Neuronal stem cell (in vitro differentiated cells): ENCODE results near the gene KCNK4.

Experiments used
- DNase-seq: peaks from one replicate; pipeline ENCODE4 v3.0.0-alpha.2; 2013; ENCODE audit warnings: low spot score
- H2AFZ ChIP-seq: one replicate; pipeline ENCODE4 v1.6.1; 2013; ENCODE audit warnings: mild to moderate bottlenecking, low read length, inconsistent platforms
- H2AK5ac ChIP-seq: 2 replicates; pipeline ENCODE4 v1.6.1; 2013; ENCODE audit warnings: low read depth, mild to moderate bottlenecking, inconsistent platforms, low read length, moderate library complexity, mixed read lengths
- H2BK120ac ChIP-seq: 2 replicates; pipeline ENCODE4 v1.6.1; 2013; ENCODE audit warnings: low read depth, mild to moderate bottlenecking, inconsistent platforms, low read length, moderate library complexity, mixed read lengths
- H2BK12ac ChIP-seq: one replicate; pipeline ENCODE4 v1.6.1; 2013; ENCODE audit warnings: low read length, inconsistent platforms
- H2BK15ac ChIP-seq: 2 replicates; pipeline ENCODE4 v1.6.1; 2013; ENCODE audit warnings: mild to moderate bottlenecking, low read length, inconsistent platforms, mixed read lengths
- H2BK5ac ChIP-seq: one replicate; pipeline ENCODE4 v1.6.1; 2013; ENCODE audit warnings: inconsistent platforms, mild to moderate bottlenecking, low read length, moderate library complexity
- H3K14ac ChIP-seq: one replicate; pipeline ENCODE4 v1.6.1; 2013; ENCODE audit warnings: low read length, inconsistent platforms
- H3K18ac ChIP-seq: 2 replicates; pipeline ENCODE4 v1.6.1; 2013; ENCODE audit warnings: low read length, inconsistent platforms
- H3K23ac ChIP-seq: 2 replicates; pipeline ENCODE4 v1.6.1; 2013; ENCODE audit warnings: low read depth, mild to moderate bottlenecking, mixed read lengths, low read length, inconsistent platforms; ENCODE audit not compliant: poor library complexity
- H3K27ac ChIP-seq: replicated peaks from 3 replicates; pipeline ENCODE4 v1.5.1; 2013; ENCODE audit warnings: low read length, inconsistent platforms
- H3K27me3 ChIP-seq, 3 experiments: 2 replicates each; pipeline ENCODE4 v1.6.1; 2013; ENCODE audit warnings: low read length in 3 of 3, mild to moderate bottlenecking in 2 of 3, inconsistent platforms in 1 of 3, low read depth in 1 of 3, mixed read lengths in 1 of 3, moderate library complexity in 1 of 3; ENCODE audit not compliant: control insufficient read depth in 3 of 3, insufficient read depth in 3 of 3
- H3K36me3 ChIP-seq, 2 donors: replicated peaks in 1 of 2; 2 replicates each; pipeline ENCODE4 v1.6.1; 2013; ENCODE audit warnings: low read length in 2 of 2; ENCODE audit not compliant: control insufficient read depth in 2 of 2, insufficient read depth in 2 of 2
- H3K4ac ChIP-seq: 2 replicates; pipeline ENCODE4 v1.6.1; 2013; ENCODE audit warnings: inconsistent platforms, mild to moderate bottlenecking, low read length, moderate library complexity
- H3K4me1 ChIP-seq, 2 donors: 1 replicate in 1 of 2; 2 replicates in 1 of 2; pipeline ENCODE4 v1.6.1; 2013; ENCODE audit warnings: low read length in 2 of 2, low read depth in 1 of 2; ENCODE audit not compliant: control insufficient read depth in 2 of 2, insufficient read depth in 1 of 2
- H3K4me2 ChIP-seq: one replicate; pipeline ENCODE4 v1.6.1; 2013; ENCODE audit warnings: mild to moderate bottlenecking, low read length, inconsistent platforms; ENCODE audit not compliant: insufficient read depth, poor library complexity, severe bottlenecking
- H3K4me3 ChIP-seq, 2 donors: 2 replicates each; pipeline ENCODE4 v1.5.1; 2013; ENCODE audit warnings: low read length in 2 of 2, mild to moderate bottlenecking in 2 of 2, inconsistent platforms in 1 of 2, moderate library complexity in 1 of 2
- H3K79me1 ChIP-seq: one replicate; pipeline ENCODE4 v1.6.1; 2013; ENCODE audit warnings: low read depth, mild to moderate bottlenecking, inconsistent platforms, low read length, moderate library complexity
- H3K9ac ChIP-seq: one replicate; pipeline ENCODE4 v1.6.1; 2013; ENCODE audit warnings: mild to moderate bottlenecking, low read depth, low read length, inconsistent platforms; ENCODE audit not compliant: poor library complexity
- H3K9me3 ChIP-seq, 2 donors: replicated peaks in 1 of 2; 2 replicates each; pipeline versions ENCODE3 to v1.6.1; 2013; ENCODE audit warnings: low read length in 2 of 2, mild to moderate bottlenecking in 2 of 2, inconsistent platforms in 1 of 2, low read depth in 1 of 2, mixed read lengths in 1 of 2, moderate library complexity in 1 of 2; ENCODE audit not compliant: control insufficient read depth in 2 of 2, insufficient read depth in 1 of 2
- H4K8ac ChIP-seq: one replicate; pipeline ENCODE4 v1.6.1; 2013; ENCODE audit warnings: low read depth, mild to moderate bottlenecking, inconsistent platforms, low read length, moderate library complexity
- H4K91ac ChIP-seq: one replicate; pipeline ENCODE4 v1.6.1; 2013; ENCODE audit warnings: low read length, low read depth, mild to moderate bottlenecking, inconsistent platforms; ENCODE audit not compliant: poor library complexity
- WGBS, 2 donors: extraction: QIAGEN DNeasy Blood & Tissue Kit; methylation state at CpG; one replicate each; pipeline ENCODE4 v1.1.7; 2013; ENCODE audit warnings: missing lambda C conversion rate in 2 of 2, mixed read lengths in 1 of 2; ENCODE audit not compliant: insufficient read length in 2 of 2, insufficient replicate concordance in 1 of 2; ENCODE audit errors: extremely low coverage in 2 of 2; 5-methylcytosine and 5-hydroxymethylcytosine counted together

Gene KCNK4

DNA sequence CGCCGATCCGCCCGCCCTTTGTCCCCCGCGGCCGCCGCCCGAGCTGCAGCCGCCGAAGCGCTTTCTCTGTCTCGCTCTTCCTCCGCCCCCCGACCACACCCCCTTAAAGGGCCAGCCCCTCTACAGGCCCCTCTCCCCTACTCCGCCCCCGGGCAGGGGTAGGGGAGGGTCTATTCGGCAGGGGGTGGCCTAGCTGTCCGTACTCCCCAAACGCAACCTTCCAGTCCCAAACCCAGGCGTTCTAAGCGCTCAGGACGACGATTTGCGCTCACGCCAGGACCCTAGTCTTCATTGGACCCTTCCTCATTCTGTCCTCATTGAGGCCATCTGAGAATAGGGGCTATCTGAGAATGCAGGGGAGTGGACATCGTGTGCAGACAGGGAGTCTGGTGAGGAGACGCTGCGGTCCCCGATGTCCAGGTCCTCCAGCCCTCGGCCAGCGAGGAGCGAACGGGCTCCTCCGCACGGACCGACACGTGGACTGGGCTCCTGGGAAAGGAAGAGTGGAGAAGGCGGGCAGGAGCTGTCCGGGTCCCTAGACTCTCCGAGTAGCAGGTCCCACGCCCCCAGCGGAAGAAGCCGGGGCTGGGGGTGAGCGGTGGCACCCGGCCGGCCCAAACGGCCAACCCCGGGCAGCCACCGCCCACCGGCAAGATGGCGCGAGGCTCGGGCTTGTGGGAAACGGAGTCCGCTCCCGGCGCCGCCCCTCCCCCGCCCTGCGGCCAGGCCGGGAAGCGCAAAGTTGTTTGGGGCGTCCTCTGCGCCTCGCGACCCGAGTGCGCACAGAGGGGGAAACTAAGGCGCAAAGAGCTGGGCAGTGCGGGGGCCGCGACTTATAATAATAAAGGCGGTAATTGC lies 44.0 kb upstream of the KCNK4 start, which contains the start of gene PPP1R14B:
Gene PPP1R14B, minus strand, starts transcription at position 73 of the 858 bp plus-strand sequence. CDS start 270 bp downstream, outside the sequence.
- WGBS, 2 donors: no CpG with 5 or more reads among the region's 74 CpGs
- Histone ChIP-seq H3K4me1 (peaks cover 25 to 43% of the 10 kb centered on the region in 2 donors), H4K8ac (peak within 1 kb of the TSS; percentile 86)

GRCh38 chr11:64247729-64248531 lies 43.2 kb upstream of the KCNK4 start:
- H3K9ac ChIP-seq: no peak overlapping the region
- H3K4ac ChIP-seq: no peak overlapping the region
- peak overlapping the region; percentile 98 for H3K4me2 ChIP-seq
- H3K4me3 ChIP-seq: peak overlapping the region; percentile 54 to 70
- no peak overlapping the region for H3K27ac ChIP-seq
- peak overlapping the region; percentile 7 for H2BK120ac ChIP-seq
- no peak overlapping the region for H4K91ac ChIP-seq
- peak overlapping the region; percentile 86 for H3K18ac ChIP-seq
- H2AK5ac ChIP-seq: no peak overlapping the region
- H2BK12ac ChIP-seq: no peak overlapping the region
- DNase-seq: no peak
- peak overlapping the region; percentile 83 for H2AFZ ChIP-seq
- no peak overlapping the region for H3K14ac ChIP-seq
- no peaks in the 10 kb centered on the region for H3K27me3 ChIP-seq
- H2BK15ac ChIP-seq: peak overlapping the region; percentile 33
- peaks cover 11% of the 10 kb centered on the region for H3K79me1 ChIP-seq
- peak overlapping the region; percentile 70 for H3K23ac ChIP-seq
- H3K9me3 ChIP-seq: no peaks in the 10 kb centered on the region
- no CpG with 5 or more reads among the region's 31 CpGs for WGBS, 2 donors
- H2BK5ac ChIP-seq: no peak overlapping the region
- peaks cover 11 to 18% of the 10 kb centered on the region in 2 donors for H3K36me3 ChIP-seq
- no peak overlapping the region for H4K8ac ChIP-seq
- H3K4me1 ChIP-seq: peaks cover 24 to 42% of the 10 kb centered on the region in 2 donors

More for the DNA sequence above, 44.0 kb upstream of the KCNK4 start, which contains the start of gene PPP1R14B:
- Histone ChIP-seq H3K36me3 (peaks cover 11 to 19% of the 10 kb centered on the region in 2 donors), H3K27me3 (no peaks in the 10 kb centered on the region), H3K9ac (peak within 1 kb of the TSS; percentile 95), H2BK12ac (peak within 1 kb of the TSS; percentile 97), H3K79me1 (peaks cover 16% of the 10 kb centered on the region), H3K4ac (peak within 1 kb of the TSS; percentile 97), H3K14ac (peak within 1 kb of the TSS; percentile 96), H2AK5ac (peak within 1 kb of the TSS; percentile 98), H3K4me3 (peak within 1 kb of the TSS; percentile 70 to 94), H2AFZ (peak within 1 kb of the TSS; percentile 83), H3K18ac (peak within 1 kb of the TSS; percentile 92), H3K4me2 (peak within 1 kb of the TSS; percentile 98), H4K91ac (no peak within 1 kb of the TSS), H3K9me3 (no peaks in the 10 kb centered on the region), H2BK15ac (peak within 1 kb of the TSS; percentile 47), H3K27ac (peak within 1 kb of the TSS; percentile 61), H2BK5ac (peak within 1 kb of the TSS; percentile 76), H3K23ac (peak within 1 kb of the TSS; percentile 96), H2BK120ac (peak within 1 kb of the TSS; percentile 52)
- DNase-seq: peak; percentile 87

DNA sequence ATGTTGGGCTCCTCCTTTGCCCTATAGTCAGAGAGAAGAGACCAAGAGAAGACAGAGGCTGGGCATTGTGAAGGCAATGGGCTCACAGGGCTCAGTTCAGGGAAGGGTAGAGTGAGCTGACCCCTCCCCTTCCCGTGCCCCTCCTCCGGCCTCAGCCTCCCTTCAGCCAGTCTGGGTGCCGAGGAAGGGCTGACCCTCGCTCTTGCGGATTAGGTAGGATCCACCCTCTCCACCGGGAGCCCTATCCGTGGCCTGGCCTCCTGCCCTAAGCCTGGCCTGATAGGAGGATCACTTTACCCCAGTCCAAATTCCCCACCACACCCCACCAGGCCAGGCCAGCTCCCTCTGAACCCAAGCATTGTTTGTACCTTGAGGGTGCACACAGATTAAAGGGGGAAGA lies 42.5 kb upstream of the KCNK4 start:
- Histone ChIP-seq H3K36me3 (peaks cover 7 to 12% of the 10 kb centered on the region in 2 donors), H3K9me3 (no peaks in the 10 kb centered on the region), H3K27ac (no peak overlapping the region), H2AFZ (no peak overlapping the region), H4K91ac (peak overlapping the region; percentile 17), H2BK12ac (no peak overlapping the region), H3K79me1 (peaks cover 11% of the 10 kb centered on the region), H4K8ac (no peak overlapping the region), H3K9ac (no peak overlapping the region), H3K4me3 (no peak overlapping the region), H3K14ac (no peak overlapping the region), H2BK120ac (peak overlapping the region; percentile 7), H3K4me2 (no peak overlapping the region), H3K18ac (peak overlapping the region; percentile 35), H3K4me1 (peaks cover 24 to 40% of the 10 kb centered on the region in 2 donors), H2BK5ac (no peak overlapping the region), H3K4ac (no peak overlapping the region), H3K23ac (no peak overlapping the region), H2AK5ac (peak overlapping the region; percentile 90), H2BK15ac (peak overlapping the region; percentile 33), H3K27me3 (no peaks in the 10 kb centered on the region)
- no CpG with 5 or more reads among the region's 7 CpGs for WGBS, 2 donors
- no peak for DNase-seq
